Fibroblast of pulmonary artery (primary cell): ENCODE results near the gene RASAL2.
A peak's percentile ranks its signal among the peaks of the same experiment; 100 is the strongest.
"Not testable (repeated sequence)": the region's sequence is repeated elsewhere in the genome, so short reads cannot be mapped to it uniquely, and the experiment has no call there.

Experiments used
- DNase-seq: peaks from one replicate; pipeline ENCODE4 v3.0.0-alpha.2; 2010; ENCODE audit warnings: low read depth
- H3K4me3 ChIP-seq: replicated peaks from 2 replicates; pipeline ENCODE4 v1.5.1; 2011; ENCODE audit warnings: low read depth, mild to moderate bottlenecking, control low read depth, low read length, moderate library complexity
- CTCF ChIP-seq: IDR thresholded peaks from 2 replicates; pipeline ENCODE4 v1.5.1; 2011; ENCODE audit warnings: mild to moderate bottlenecking, control low read depth, low read length, inconsistent platforms; ENCODE audit errors: missing control alignments

The RASAL2 gene

GRCh38 chr1:178382372-178382771 is 288.5 kb downstream of the RASAL2 start:
- no peak overlapping the region for H3K4me3 ChIP-seq
- no peak for DNase-seq
- no peak for TF ChIP-seq CTCF

GRCh38 chr1:178385662-178386061 is 291.8 kb downstream of the RASAL2 start:
- DNase-seq = no peak
- no peak overlapping the region for H3K4me3 ChIP-seq
- TF ChIP-seq CTCF = no peak

GRCh38 chr1:178388418-178389145 is 294.7 kb downstream of the RASAL2 start:
- H3K4me3 ChIP-seq = no peak overlapping the region
- peak; percentile 38 for DNase-seq
- TF ChIP-seq CTCF = no peak

GRCh38 chr1:178389441-178389840 is 295.5 kb downstream of the RASAL2 start:
- no peak for TF ChIP-seq CTCF
- no peak overlapping the region for H3K4me3 ChIP-seq
- no peak for DNase-seq

GRCh38 chr1:178390280-178390679 is 296.4 kb downstream of the RASAL2 start:
- H3K4me3 ChIP-seq, DNase-seq: not testable (repeated sequence)

GRCh38 chr1:178393370-178393769 is 299.5 kb downstream of the RASAL2 start:
- TF ChIP-seq CTCF = no peak
- no peak for DNase-seq
- no peak overlapping the region for H3K4me3 ChIP-seq

GRCh38 chr1:178396789-178397188 is 302.9 kb downstream of the RASAL2 start:
- no peak for TF ChIP-seq CTCF
- H3K4me3 ChIP-seq = no peak overlapping the region
- DNase-seq = no peak
